Measurements from ENCODE around the gene MAP1LC3B2.

Gene MAP1LC3B2

GRCh38 chr12:116616536-116617248 lies 57.5 kb downstream of the MAP1LC3B2 start:
- no peak for DNase-seq

DNA sequence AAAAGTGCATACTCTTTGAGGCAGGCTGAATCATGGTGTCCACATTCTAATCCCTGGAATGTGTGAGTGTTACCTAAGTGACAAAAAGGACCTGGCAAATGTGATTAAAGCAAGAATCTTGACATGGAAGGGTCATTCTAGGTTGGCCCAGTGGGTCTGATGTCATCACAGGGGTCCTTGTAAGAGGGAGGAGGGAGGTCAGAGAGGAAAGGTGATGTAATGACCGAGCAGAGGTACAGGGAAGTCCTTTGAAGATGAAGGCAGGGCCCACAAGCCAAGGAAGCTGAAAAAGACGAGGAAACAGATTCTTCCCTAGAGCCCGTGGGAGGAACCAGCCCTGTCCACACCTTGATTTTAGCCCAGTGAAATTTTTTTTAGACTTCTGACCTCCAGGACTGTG lies 60.1 kb downstream of the MAP1LC3B2 start:
- DNase-seq: no peak

GRCh38 chr12:116620124-116620491 lies 60.9 kb downstream of the MAP1LC3B2 start:
- DNase-seq: no peak

- DNase-seq: no peak
Measured at GRCh38 chr12:116620492-116621191, 61.5 kb downstream of the MAP1LC3B2 start.

GRCh38 chr12:116621194-116621593 lies 62.0 kb downstream of the MAP1LC3B2 start:
- DNase-seq: no peak

DNA sequence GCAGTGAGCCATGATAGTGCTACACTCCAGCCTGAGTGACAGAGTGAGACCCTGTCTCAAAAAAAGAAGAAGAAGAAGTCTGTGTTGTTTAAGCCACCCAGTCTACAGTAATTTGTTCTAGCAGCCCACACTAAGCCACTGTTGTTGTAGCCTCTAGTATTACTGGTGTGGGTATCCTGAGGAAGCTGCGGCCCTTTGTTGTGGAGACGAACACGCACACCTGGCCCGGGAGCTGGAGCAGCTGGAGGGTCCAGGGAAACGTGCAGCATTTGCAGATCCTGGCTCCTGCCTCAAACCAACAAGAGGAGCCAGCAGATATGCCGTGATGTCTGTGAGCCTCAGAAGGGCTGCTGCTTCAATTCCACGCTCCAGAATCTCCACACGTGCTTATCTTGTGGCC lies 65.3 kb downstream of the MAP1LC3B2 start:
- no peak for DNase-seq

- DNase-seq: no peak
Measured at GRCh38 chr12:116626153-116626552, 67.0 kb downstream of the MAP1LC3B2 start.

Data from activated naive CD4-positive, alpha-beta T cell treated with anti-CD3 and anti-CD28 coated beads, Interleukin-2, amount 50 U/mL, for 16 hours (primary cell).